Muscle layer of duodenum (tissue), 2 donors: ENCODE data around the gene RSPH4A.
"Not testable (repeated sequence)": the region's sequence is repeated elsewhere in the genome, so short reads cannot be mapped to it uniquely, and the experiment has no call there.

ENCODE experiments used
- H3K27ac ChIP-seq: one replicate; pipeline ENCODE4 v1.7.0; 2013; ENCODE audit warnings: mild to moderate bottlenecking, low read length
- H3K27me3 ChIP-seq: one replicate; pipeline ENCODE4 v1.7.0; 2013; ENCODE audit warnings: low read depth, mild to moderate bottlenecking, control low read depth, low read length
- H3K36me3 ChIP-seq, 2 donors: one replicate each; pipeline ENCODE4 v1.7.0; 2013; ENCODE audit warnings: low read length in 2 of 2, control low read depth in 1 of 2, mild to moderate bottlenecking in 1 of 2; ENCODE audit not compliant: insufficient read depth in 2 of 2, control insufficient read depth in 1 of 2
- H3K4me1 ChIP-seq, 2 donors: one replicate each; pipeline ENCODE4 v1.7.0; 2013; ENCODE audit warnings: low read length in 2 of 2, mild to moderate bottlenecking in 2 of 2, control low read depth in 1 of 2, moderate library complexity in 1 of 2; ENCODE audit not compliant: insufficient read depth in 2 of 2, control insufficient read depth in 1 of 2
- H3K4me3 ChIP-seq, 2 donors: one replicate each; pipeline ENCODE4 v1.7.0; 2013; ENCODE audit warnings: low read length in 2 of 2, low read depth in 1 of 2, mild to moderate bottlenecking in 1 of 2
- H3K9me3 ChIP-seq, 2 donors: one replicate each; pipeline ENCODE4 v1.7.0; 2013; ENCODE audit warnings: low read length in 2 of 2, control low read depth in 1 of 2, mild to moderate bottlenecking in 1 of 2; ENCODE audit not compliant: control insufficient read depth in 1 of 2
- donor health status: healthy.

RSPH4A gene

DNA sequence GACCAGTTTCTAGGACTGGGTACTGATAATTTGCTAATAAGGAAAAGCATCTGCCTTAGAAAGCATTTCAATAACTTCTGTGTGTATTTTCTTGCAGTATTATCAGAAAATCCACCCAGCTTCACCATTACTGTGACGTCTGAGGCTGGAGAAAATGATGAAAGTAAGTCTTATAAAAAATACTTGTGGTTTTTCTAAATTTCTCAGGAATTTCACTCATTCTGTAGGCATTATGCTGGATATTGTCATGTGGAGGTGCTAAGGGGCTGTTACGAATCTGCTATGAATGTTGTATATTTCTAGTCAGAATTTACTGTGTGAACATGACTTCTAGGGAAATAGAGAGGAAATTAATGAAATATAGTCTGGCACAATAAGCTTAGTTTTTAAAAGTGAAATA, 36.1 kb upstream of the RSPH4A start:
- peaks cover 20 to 21% of the 10 kb centered on the region in 2 donors for H3K36me3 ChIP-seq
- no peak overlapping the region for H3K4me3 ChIP-seq
- no peaks in the 10 kb centered on the region for H3K27me3 ChIP-seq
- H3K27ac ChIP-seq: no peak overlapping the region
- H3K9me3 ChIP-seq: no peaks in the 10 kb centered on the region
- H3K4me1 ChIP-seq: peaks cover 0 to 6% of the 10 kb centered on the region in 2 donors

DNA sequence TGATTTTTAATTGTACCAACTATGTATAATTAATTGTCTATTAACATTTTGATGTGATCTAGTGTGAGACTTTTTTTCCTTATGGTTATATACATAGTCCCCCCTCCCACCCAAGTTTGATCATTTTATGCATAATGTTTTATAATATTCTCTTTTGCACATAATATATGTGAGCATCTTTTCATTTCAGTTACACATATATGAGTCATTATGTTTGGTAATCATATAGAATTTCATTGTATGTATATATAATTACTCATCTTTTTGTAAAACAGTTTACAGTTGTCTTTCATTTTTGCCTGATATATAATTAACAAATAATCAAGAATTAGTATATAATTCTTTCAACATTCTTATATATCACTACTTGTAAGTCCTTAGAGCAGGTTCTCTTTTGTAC, 30.0 kb upstream of the RSPH4A start:
- H3K36me3 ChIP-seq: peaks cover 52 to 55% of the 10 kb centered on the region in 2 donors
- H3K4me3 ChIP-seq: no peak overlapping the region
- no peaks in the 10 kb centered on the region for H3K4me1 ChIP-seq
- no peaks in the 10 kb centered on the region for H3K27me3 ChIP-seq
- no peaks in the 10 kb centered on the region for H3K9me3 ChIP-seq
- H3K27ac ChIP-seq: no peak overlapping the region

DNA sequence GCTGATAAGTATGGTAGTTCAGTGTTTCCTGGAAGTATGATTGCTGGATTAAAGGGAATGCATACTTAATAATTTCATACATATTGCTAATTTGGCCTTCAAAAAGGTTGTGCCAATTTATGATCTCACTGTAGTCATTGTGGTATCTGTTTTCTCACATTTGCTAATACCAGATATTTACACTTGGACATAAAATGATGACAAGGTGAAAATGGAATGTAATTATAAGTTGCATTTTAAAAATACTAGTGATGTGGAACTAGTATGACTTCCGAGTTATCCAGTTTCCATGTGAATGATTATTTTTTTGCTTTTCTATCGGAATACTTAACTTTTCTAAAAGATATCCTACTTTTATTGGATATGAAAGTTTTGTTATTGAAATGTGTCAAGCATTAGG, 29.5 kb upstream of the RSPH4A start:
- Histone ChIP-seq H3K4me3 (no peak overlapping the region), H3K4me1 (no peaks in the 10 kb centered on the region), H3K9me3 (no peaks in the 10 kb centered on the region), H3K27me3 (no peaks in the 10 kb centered on the region), H3K36me3 (peaks cover 57 to 59% of the 10 kb centered on the region in 2 donors), H3K27ac (no peak overlapping the region)

DNA sequence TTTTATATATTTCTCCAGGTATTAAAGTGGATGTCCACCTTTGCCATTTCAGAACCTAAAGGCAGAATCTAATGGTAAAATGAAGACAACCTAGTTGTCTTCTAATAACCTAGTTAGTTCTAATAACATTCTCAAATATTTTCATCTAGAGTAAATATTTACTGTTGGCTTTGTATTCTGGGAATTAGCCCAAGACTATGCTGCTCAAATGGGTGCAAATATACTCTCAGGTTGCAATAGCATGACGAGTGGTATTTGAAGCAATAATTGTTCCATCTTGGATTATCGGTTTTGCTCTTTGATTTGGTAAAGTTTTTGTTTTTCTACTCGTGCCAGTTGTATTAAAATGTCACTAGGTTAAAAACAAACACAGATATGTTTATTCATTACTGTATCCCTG, 21.0 kb upstream of the RSPH4A start:
- peaks cover 32 to 56% of the 10 kb centered on the region in 2 donors for H3K36me3 ChIP-seq
- H3K4me3 ChIP-seq: no peak overlapping the region

DNA sequence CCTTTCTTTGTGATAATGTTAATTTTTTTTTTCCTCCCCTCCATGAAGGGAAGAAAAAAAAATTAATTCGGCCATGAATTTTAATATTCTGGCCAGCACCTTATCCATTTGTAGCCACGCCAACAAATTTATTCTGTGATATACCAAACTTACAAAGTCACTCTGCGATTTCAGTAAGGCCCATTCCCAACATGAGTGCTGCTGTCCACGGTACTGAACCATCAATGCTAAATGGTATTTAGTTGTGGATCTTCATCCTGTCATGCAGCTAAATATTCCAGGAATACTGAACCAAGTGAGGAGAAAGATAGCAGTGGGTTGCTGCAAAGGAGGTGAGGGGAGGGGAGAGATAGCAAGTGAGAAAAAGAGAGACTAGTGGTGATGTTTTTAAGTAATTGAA, 19.5 kb upstream of the RSPH4A start:
- Histone ChIP-seq H3K27me3 (no peaks in the 10 kb centered on the region), H3K27ac (no peak overlapping the region), H3K36me3 (peaks cover 17 to 42% of the 10 kb centered on the region in 2 donors), H3K4me3 (no peak overlapping the region), H3K4me1 (no peaks in the 10 kb centered on the region), H3K9me3 (no peaks in the 10 kb centered on the region)

More for the DNA sequence above, 21.0 kb upstream of the RSPH4A start:
- no peak overlapping the region for H3K27ac ChIP-seq
- H3K9me3 ChIP-seq: no peaks in the 10 kb centered on the region
- H3K27me3 ChIP-seq: no peaks in the 10 kb centered on the region
- no peaks in the 10 kb centered on the region for H3K4me1 ChIP-seq

DNA sequence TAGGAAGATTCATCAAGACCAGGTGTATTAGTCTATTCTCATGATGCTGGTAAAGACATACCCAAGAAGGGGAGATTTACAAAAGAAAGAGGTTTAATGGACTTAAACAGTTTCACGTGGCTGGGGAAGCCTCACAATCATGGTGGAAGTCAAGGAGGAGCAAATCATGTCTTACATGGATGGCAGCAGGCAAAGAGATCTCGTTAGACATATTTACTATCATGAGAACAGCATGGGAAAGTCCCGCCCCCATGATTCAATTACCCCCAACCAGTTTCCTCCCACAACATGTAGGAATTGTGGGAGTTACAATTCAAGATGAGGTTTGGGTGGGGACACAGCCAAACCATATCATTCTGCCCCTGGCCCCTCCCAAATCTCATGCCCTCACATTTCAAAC, 12.4 kb upstream of the RSPH4A start:
- not testable (repeated sequence) for H3K9me3 ChIP-seq, H3K4me3 ChIP-seq, H3K4me1 ChIP-seq, H3K27me3 ChIP-seq, H3K27ac ChIP-seq
- H3K36me3 ChIP-seq: peaks cover 0 to 18% of the 10 kb centered on the region in 2 donors

DNA sequence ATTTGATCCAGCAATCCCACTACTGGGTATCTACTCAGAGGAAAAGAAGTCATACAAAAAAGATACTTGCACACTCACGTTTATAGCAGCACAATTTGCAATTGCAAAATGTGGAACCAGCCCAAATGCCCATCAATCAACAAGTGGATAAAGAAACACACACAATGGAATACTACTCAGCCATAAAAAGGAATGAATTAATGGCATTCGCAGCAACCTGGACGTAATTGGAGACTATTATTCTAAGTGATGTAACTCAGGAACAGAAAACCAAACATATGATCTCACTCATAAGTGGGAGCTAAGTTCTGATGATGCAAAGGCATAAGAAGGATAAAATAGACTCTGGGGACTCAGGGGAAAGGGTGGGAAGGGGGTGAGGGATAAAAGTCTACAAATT, 11.4 kb upstream of the RSPH4A start:
- not testable (repeated sequence) for H3K4me1 ChIP-seq, H3K27me3 ChIP-seq, H3K4me3 ChIP-seq, H3K9me3 ChIP-seq, H3K27ac ChIP-seq
- H3K36me3 ChIP-seq: peaks cover 0 to 18% of the 10 kb centered on the region in 2 donors

DNA sequence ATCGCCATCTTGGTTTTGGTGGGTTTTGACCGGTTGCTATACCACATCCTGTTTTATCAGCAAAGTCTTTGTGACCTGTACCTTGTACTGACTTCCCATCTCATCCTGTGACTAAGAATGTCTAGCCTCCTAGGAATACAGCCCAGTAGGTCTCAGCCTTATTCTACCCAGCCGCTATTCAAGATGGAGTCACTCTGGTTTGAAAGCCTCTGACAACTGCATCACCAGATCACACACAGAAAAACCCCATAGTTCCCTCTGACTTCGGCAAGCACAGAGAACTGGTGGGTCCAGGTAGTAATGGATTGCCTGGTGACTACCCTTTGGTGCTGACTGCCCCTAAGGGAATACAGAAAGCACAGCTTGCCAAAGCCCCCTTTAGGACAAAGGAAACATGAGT, 10.3 kb upstream of the RSPH4A start:
- H3K4me3 ChIP-seq: no peak overlapping the region
- no peak overlapping the region for H3K27ac ChIP-seq
- peaks cover 0 to 18% of the 10 kb centered on the region in 2 donors for H3K36me3 ChIP-seq
- no peaks in the 10 kb centered on the region for H3K27me3 ChIP-seq
- H3K9me3 ChIP-seq: no peaks in the 10 kb centered on the region
- no peaks in the 10 kb centered on the region for H3K4me1 ChIP-seq

DNA sequence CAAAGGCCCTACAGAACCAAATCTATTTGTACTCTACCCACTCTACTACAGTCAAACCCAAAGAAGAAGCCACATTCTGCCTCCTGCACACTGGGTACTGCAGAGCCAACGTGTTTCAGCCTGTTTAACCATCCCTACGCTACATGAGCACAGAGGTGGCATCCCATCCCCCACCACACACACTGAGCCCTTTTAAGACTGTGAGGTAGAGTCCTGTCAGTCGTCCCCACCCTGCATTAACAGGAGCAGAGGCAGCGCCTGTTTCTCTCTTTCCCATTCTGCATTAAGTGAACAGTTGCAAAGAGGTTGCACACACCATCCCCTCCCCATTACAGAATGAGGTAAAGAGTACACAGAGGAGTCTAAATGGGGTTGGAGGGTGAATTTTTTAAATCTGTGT, 5.2 kb upstream of the RSPH4A start:
- Histone ChIP-seq H3K36me3 (peaks cover 0 to 7% of the 10 kb centered on the region in 2 donors), H3K27me3 (no peaks in the 10 kb centered on the region), H3K27ac (no peak overlapping the region), H3K4me3 (no peak overlapping the region), H3K9me3 (no peaks in the 10 kb centered on the region), H3K4me1 (peaks cover 0 to 4% of the 10 kb centered on the region in 2 donors)

DNA sequence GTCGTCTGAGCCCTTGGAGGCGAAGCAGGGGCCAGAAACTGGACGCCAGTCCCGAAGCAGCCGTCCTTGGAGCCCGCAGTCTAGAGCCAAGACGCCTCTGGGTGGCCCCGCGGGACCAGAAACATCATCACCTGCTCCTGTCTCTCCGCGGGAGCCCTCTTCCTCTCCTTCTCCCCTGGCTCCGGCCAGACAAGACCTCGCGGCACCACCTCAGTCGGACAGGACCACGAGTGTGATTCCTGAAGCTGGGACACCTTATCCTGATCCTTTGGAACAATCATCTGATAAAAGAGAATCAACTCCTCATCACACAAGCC, 416 bp downstream of the RSPH4A start:
- Histone ChIP-seq H3K9me3 (no peaks in the 10 kb centered on the region), H3K27ac (no peak overlapping the region), H3K4me1 (peaks cover 4 to 6% of the 10 kb centered on the region in 2 donors), H3K4me3 (peak overlapping the region; percentile 75 to 93), H3K27me3 (no peaks in the 10 kb centered on the region), H3K36me3 (no peaks in the 10 kb centered on the region)

DNA sequence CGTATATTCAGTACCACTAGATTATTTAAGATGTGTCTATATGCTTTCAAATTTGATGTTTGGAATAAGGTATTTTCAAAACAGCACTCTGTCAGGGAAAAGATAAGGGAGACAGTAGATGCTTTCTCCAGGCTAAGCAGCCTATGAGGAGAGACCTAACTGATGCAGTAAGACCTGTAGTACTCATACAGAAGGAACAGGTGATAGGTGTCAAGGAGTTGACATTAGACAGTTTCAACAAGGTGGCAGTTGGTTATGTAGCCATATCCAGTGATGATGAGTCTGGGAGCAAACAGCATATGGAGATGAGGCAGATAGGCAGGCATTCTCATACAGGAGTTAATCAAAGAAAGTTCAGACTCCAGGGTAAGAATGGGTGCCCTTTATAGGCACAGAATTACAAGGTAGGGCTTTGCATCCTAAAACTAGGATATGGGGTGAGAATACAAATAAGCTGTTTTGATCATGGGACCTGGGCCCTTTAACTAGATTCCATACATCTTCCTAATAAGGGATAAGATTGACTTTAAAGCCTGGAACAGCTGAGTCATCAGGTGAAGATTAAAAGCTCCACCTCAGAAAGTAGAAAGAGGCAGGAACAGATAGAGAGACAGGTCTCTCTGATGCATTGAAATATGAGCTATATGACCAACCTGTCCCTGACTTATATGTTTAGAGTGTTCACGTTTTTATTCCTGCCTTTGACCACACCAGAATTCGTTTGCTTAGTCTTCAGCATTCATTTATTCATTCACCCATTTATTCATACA, 7.9 kb downstream of the RSPH4A start:
- Histone ChIP-seq H3K27ac (no peak overlapping the region), H3K4me3 (no peak overlapping the region), H3K9me3 (no peaks in the 10 kb centered on the region), H3K27me3 (no peaks in the 10 kb centered on the region), H3K4me1 (no peaks in the 10 kb centered on the region), H3K36me3 (no peaks in the 10 kb centered on the region)

DNA sequence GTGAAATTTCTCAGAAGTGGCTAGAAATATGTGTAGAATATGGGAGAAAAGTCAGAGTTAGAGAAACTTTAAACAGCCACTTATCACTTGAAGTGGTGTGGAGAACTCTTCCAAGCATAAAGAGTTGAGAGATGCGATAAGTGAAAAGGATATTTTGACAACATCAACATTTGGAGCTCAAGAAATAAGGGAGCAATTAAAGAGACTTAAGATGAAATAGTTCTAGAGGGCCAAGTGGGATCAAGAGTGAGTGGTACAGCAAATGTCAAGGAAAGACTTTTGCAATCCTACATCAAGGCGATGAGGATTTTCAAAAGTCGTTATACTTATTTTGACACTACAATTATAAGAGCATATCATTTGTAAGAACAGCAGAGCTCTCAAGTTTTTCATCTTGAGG, 9.6 kb downstream of the RSPH4A start:
- Histone ChIP-seq H3K4me1 (no peaks in the 10 kb centered on the region), H3K4me3 (no peak overlapping the region), H3K36me3 (no peaks in the 10 kb centered on the region), H3K9me3 (no peaks in the 10 kb centered on the region), H3K27ac (no peak overlapping the region), H3K27me3 (no peaks in the 10 kb centered on the region)
